K562 treated with DMSO at 1 percent for 12 hours (cell line): ENCODE data around the gene EDA. TPM values are rescaled to one million over a fixed set of nuclear protein-coding genes. Genes with fewer than 3 reads are reported as not detected.

Experiments used
- total RNA-seq: library from RNA; unstranded; fragments of 300-600 nt; gene quantifications from 2 replicates; pipeline ENCODE4 v1.2.3, GENCODE V29; 2022; ENCODE audit not compliant: insufficient read depth

EDA gene
- 0.33 TPM in 1 of 2 replicates, not detected in the other for total RNA-seq

DNA sequence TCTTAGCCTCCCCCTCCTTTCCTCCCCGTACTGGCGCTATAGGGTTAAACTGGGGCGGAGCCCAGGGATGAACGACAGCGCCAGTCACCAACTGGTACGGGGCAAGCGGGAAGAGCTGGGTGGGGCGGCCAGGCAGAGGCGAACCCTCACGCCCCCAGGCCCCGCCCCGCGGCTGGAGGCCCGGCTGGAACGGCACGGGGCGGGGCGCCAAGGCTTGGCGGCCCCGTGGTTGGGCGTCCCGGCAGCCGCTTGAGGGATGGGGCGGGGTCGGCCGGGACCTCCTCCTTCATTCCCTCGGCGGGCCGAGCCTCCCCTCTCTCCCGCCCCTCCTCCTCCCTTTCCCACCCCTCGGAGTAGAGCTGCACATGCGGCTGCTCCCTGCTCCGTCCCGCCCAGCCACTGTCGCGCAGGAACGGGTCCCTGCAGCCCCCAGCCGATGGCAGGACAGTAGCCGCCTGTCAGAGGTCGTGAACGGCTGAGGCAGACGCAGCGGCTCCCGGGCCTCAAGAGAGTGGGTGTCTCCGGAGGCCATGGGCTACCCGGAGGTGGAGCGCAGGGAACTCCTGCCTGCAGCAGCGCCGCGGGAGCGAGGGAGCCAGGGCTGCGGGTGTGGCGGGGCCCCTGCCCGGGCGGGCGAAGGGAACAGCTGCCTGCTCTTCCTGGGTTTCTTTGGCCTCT is at the start of gene EDA:
Gene EDA, plus strand, starts transcription at position 335 of the 678 bp plus-strand sequence.

DNA sequence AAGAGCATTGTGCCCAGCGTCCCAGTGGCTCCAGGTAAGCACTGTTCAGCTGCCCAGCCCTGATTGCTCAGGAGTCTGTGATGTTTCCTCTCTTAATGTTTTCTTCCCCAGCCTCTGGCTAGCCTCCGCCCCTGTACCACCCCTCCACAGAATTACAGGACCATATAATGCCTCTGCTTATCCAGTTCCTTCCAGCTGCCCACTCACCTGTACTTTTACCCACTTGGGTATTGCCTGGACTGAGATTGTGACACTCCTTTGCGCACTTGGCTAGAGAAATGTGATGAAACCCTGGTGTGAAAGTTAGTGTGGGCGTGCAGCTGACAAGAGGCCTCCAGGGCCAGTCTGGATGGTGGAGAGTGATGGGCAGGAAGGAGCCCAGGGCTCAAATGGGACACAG is 434.0 kb downstream of the EDA start, which contains the start of gene AWAT2:
Gene AWAT2, minus strand, starts transcription at position 14 of the 400 bp plus-strand sequence. Its CDS starts 6 bp downstream, at position 8.

DNA sequence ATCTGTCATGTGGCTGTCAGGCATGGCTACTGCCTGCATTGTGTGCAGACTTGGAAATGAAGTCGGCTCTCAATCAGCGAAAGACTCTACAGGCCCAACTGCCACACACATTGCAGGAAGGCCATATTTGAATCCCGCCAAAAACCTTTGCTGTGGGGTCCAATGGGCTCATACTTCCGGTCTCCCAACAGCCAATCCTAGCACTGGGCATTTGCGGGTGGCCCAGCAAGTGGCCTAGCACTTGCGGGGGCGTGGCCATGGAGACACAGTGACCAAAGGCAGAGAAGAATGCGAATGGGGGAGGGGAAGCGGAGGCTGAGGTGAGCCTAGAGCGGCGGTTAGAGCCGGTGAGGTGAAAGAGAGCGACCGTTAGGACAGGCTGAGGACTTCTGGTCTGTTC is 446.2 kb downstream of the EDA start, which contains the start of gene OTUD6A:
Gene OTUD6A, plus strand, starts transcription at position 382 of the 400 bp plus-strand sequence. CDS start 68 bp downstream, outside the sequence.

Other genes with a start within 250 kb of the EDA start
- gene NALF2, start 111.8 kb upstream of the EDA start, total RNA-seq, result not detected in 2 replicates